HCT116 (cell line): Measurements from ENCODE around the gene SRSF5. TPM values are rescaled to one million over a fixed set of nuclear protein-coding genes. Genes with fewer than 3 reads are reported as not detected.

ENCODE experiments used
- ATAC-seq: fragments of 200-7000 bp; cut with Tn5 transposase; 2 replicates; pipeline ENCODE4 v1.9.1; 2020; ENCODE audit warnings: mild to moderate bottlenecking, moderate library complexity
- BruUV-seq: library from RNA; stranded (reverse); fragments of 400-500 nt; replicated peaks from 2 replicates; lab custom pipeline; 2021; lab: Mats Ljungman, UMichigan
- CTCF ChIA-PET: fragments of 300-600 bp; sonication (Branson Sonifier 250); formaldehyde crosslinking; loops from one replicate; lab custom pipeline; 2021; ENCODE audit warnings: antibody characterized with exemption; lab: Charles Lee
- POLR2A ChIA-PET: fragments of 300-600, 350-600 bp; sonication (Branson Sonifier 250); formaldehyde crosslinking; loops from one replicate; lab custom pipeline; 2021; ENCODE audit warnings: antibody characterized with exemption; lab: Charles Lee
- RAD21 ChIA-PET, 2 experiments: fragments of 300-600 bp; sonication (Branson Sonifier 250); formaldehyde crosslinking; loops; one replicate each; lab custom pipeline; 2023; ENCODE audit warnings: low total read pairs in 2 of 2; ENCODE audit not compliant: uncharacterized antibody in 2 of 2, unreplicated experiment in 2 of 2, low non-redundant PET in 1 of 2; lab: Charles Lee
- DNase-seq: peaks from one replicate; pipeline ENCODE4 v3.0.0-alpha.2; 2010; ENCODE audit warnings: low read depth, low spot score
- H2AFZ ChIP-seq: fragments of 200-600 bp; shearing (Covaris generic), sonication (generic); 2 replicates; pipeline ENCODE4 v1.6.1; 2017; ENCODE audit warnings: low read depth, mixed run types, mixed read lengths, antibody characterized with exemption, low read length; ENCODE audit not compliant: poor library complexity, severe bottlenecking
- H3K27ac ChIP-seq: 2 replicates; pipeline ENCODE4 v1.5.1; 2012; ENCODE audit warnings: low read depth, low read length
- H3K27me3 ChIP-seq: fragments of 200-600 bp; sonication (generic); 2 replicates; pipeline ENCODE4 v1.6.1; 2016; ENCODE audit warnings: mixed run types, low read length, mixed read lengths; ENCODE audit not compliant: insufficient read depth
- H3K36me3 ChIP-seq, 2 experiments: fragments of 200-500 bp in 1 of 2; fragments of 200-600 bp in 1 of 2; sonication (Bioruptor generic) in 1 of 2; sonication (generic) in 1 of 2; 2 replicates each; pipeline versions ENCODE4 v1.5.1 to v1.6.1; 2014 to 2016; ENCODE audit warnings: low read length in 2 of 2, inconsistent platforms in 1 of 2, mixed read lengths in 1 of 2, mixed run types in 1 of 2; ENCODE audit not compliant: insufficient read depth in 2 of 2, control insufficient read depth in 1 of 2
- H3K4me1 ChIP-seq, 2 experiments: fragments of 200-600 bp in 1 of 2; sonication (generic) in 1 of 2; 2 replicates each; pipeline versions ENCODE4 v1.5.1 to v1.6.1; 2012 to 2017; ENCODE audit warnings: low read length in 2 of 2, inconsistent platforms in 1 of 2, mild to moderate bottlenecking in 1 of 2, mixed read lengths in 1 of 2, mixed run types in 1 of 2, moderate library complexity in 1 of 2; ENCODE audit not compliant: insufficient read depth in 2 of 2, control insufficient read depth in 1 of 2
- H3K4me2 ChIP-seq: fragments of 200-600 bp; sonication (generic); 2 replicates; pipeline ENCODE4 v1.6.1; 2017; ENCODE audit warnings: mixed run types, low read length, mixed read lengths
- H3K4me3 ChIP-seq, 2 experiments: fragments of 200-600 bp in 1 of 2; sonication (generic) in 1 of 2; replicated peaks in 1 of 2; 2 replicates each; pipeline ENCODE4 v1.5.1; 2011 to 2016; ENCODE audit warnings: low read length in 2 of 2, control low read depth in 1 of 2, low read depth in 1 of 2, mild to moderate bottlenecking in 1 of 2, mixed read lengths in 1 of 2, mixed run types in 1 of 2
- H3K79me2 ChIP-seq: fragments of 200-600 bp; sonication (generic); 2 replicates; pipeline ENCODE4 v1.6.1; 2017; ENCODE audit warnings: mild to moderate bottlenecking, mixed run types, low read length, moderate library complexity, mixed read lengths; ENCODE audit not compliant: insufficient read depth
- H3K9ac ChIP-seq: fragments of 200-600 bp; sonication (generic); 2 replicates; pipeline ENCODE4 v1.6.1; 2016; ENCODE audit warnings: low read length, mixed read lengths
- H3K9me2 ChIP-seq: fragments of 200-600 bp; sonication (generic), shearing (Covaris generic); 2 replicates; pipeline ENCODE4 v1.6.1; 2017; ENCODE audit warnings: mixed run types, mild to moderate bottlenecking, moderate library complexity; ENCODE audit not compliant: insufficient read depth
- H3K9me3 ChIP-seq, 2 experiments: fragments of 200-500 bp in 1 of 2; fragments of 200-600 bp in 1 of 2; sonication (Bioruptor generic) in 1 of 2; sonication (generic) in 1 of 2; 2 replicates each; pipeline ENCODE4 v1.6.1; 2014 to 2017; ENCODE audit warnings: low read length in 2 of 2, mixed read lengths in 2 of 2, inconsistent platforms in 1 of 2, low read depth in 1 of 2, mild to moderate bottlenecking in 1 of 2, mixed run types in 1 of 2, moderate library complexity in 1 of 2; ENCODE audit not compliant: control insufficient read depth in 1 of 2, insufficient read depth in 1 of 2
- H4K20me1 ChIP-seq: fragments of 200-600 bp; sonication (generic), shearing (Covaris generic); 2 replicates; pipeline ENCODE4 v1.6.1; 2017; ENCODE audit warnings: mixed run types, mild to moderate bottlenecking, moderate library complexity; ENCODE audit not compliant: insufficient read depth
- CBX3 ChIP-seq: IDR thresholded peaks from 2 replicates; pipeline ENCODE4 v1.6.1; 2012; ENCODE audit warnings: low read depth
- CEBPB ChIP-seq: IDR thresholded peaks from 2 replicates; pipeline ENCODE4 v1.6.1; 2012; ENCODE audit warnings: low read depth
- EZH2 ChIP-seq: fragments of 200-600 bp; sonication (generic); IDR thresholded peaks from 2 replicates; pipeline ENCODE4 v1.6.1; 2017; ENCODE audit warnings: antibody characterized with exemption, mixed run types
- RAD21 ChIP-seq: IDR thresholded peaks from 2 replicates; pipeline ENCODE4 v1.6.1; 2012; ENCODE audit warnings: low read depth, mild to moderate bottlenecking
- ZNF274 ChIP-seq: fragments of 200-500 bp; sonication (Bioruptor generic); IDR thresholded peaks from 2 replicates; pipeline ENCODE4 v1.6.1; 2014; ENCODE audit warnings: mild to moderate bottlenecking, low read depth, low read length, inconsistent platforms
- intact Hi-C: fragments of 100-400 bp; cut with micrococcal nuclease; formaldehyde crosslinking; loops from 2 replicates; pipeline ENCODE4 v1.10.0; 2022
- total RNA-seq: library from RNA; stranded (reverse); gene quantifications from one replicate; pipeline ENCODE4 v1.2.1, GENCODE V29; 2021; ENCODE audit not compliant: unreplicated experiment

Gene SRSF5
- total RNA-seq, 1 experiment from 2014 or later: 258 TPM

GRCh38 chr14:69820991-69821390, 54.0 kb downstream of the SRSF5 start:
- peaks cover 11% of the 10 kb centered on the region for H3K27me3 ChIP-seq
- H3K36me3 ChIP-seq: no peaks in the 10 kb centered on the region
- no peak overlapping the region for H3K4me3 ChIP-seq
- DNase-seq (no peak), ATAC-seq (no peak)
- no peaks in the 10 kb centered on the region for H4K20me1 ChIP-seq
- intact Hi-C loops: no loop called here
- ChIA-PET CTCF (interaction anchor here (1.5 to 3.2 kb wide), 2 partner anchors 207 to 208 kb away, joined by 5 to 63 read pairs; no protein-coding TSS in a partner anchor), POLR2A (no interaction called here), RAD21 (no interaction called here)
- no peaks in the 10 kb centered on the region for H3K9me2 ChIP-seq
- H3K4me2 ChIP-seq: no peak overlapping the region
- no peak overlapping the region for H3K9ac ChIP-seq
- TF ChIP-seq CEBPB (no peak), EZH2 (no peak), ZNF274 (no peak), RAD21 (no peak), CBX3 (no peak)
- H3K4me1 ChIP-seq: no peaks in the 10 kb centered on the region
- H3K27ac ChIP-seq: no peak overlapping the region
- BruUV-seq: no TSS peak
- H2AFZ ChIP-seq: no peak overlapping the region
- no peaks in the 10 kb centered on the region for H3K9me3 ChIP-seq
- H3K79me2 ChIP-seq: no peaks in the 10 kb centered on the region

Other genes with a start within 250 kb of the SRSF5 start
- not detected for gene CCDC177, start 192.3 kb upstream of the SRSF5 start, total RNA-seq
- gene SUSD6, start 155.5 kb upstream of the SRSF5 start, total RNA-seq: 6.4 TPM
- gene SLC10A1, start 30.1 kb downstream of the SRSF5 start, total RNA-seq: not detected
- not detected for gene SMOC1, start 112.3 kb downstream of the SRSF5 start, total RNA-seq